NOMO-1 (cell line): ENCODE measurements around the gene TMEM214.

Source experiments
- DNase-seq, 2 experiments: peaks; one replicate each; lab custom pipeline; 2025; ENCODE audit not compliant: unreplicated experiment in 2 of 2; lab: John Stamatoyannopoulos, UW

Gene TMEM214

DNA sequence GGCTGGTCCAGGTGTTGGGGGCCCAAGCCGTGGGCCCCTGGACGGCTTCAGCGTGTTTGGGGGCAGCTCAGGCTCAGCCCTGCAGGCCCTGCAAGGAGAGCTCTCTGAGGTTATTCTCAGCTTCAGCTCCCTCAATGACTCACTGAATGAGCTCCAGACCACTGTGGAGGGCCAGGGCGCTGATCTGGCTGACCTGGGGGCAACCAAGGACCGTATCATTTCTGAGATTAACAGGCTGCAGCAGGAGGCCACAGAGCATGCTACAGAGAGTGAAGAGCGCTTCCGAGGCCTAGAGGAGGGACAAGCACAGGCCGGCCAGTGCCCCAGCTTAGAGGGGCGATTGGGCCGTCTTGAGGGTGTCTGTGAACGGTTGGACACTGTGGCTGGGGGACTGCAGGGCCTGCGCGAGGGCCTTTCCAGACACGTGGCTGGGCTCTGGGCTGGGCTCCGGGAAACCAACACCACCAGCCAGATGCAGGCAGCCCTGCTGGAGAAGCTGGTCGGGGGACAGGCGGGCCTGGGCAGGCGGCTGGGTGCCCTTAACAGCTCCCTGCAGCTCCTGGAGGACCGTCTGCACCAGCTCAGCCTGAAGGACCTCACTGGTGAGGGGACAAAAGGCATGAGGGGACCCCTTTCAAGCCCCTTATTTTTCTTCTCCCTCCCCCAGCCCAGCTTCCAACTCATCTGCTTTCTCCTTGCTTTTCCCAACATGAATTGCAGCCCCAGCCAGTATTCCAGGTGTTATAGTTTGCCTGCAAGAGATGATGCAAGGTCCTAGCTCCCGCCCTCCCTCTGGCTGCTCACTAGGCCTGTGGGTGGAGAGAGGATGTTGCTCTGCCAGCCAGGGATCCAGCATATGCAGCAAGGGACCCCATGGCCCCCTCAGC lies 50.9 kb downstream of the TMEM214 start:
- DNase-seq = no peak

- no peak for DNase-seq
These were observed 51.7 kb downstream of the TMEM214 start for GRCh38 chr2:27084297-27085061.

DNA sequence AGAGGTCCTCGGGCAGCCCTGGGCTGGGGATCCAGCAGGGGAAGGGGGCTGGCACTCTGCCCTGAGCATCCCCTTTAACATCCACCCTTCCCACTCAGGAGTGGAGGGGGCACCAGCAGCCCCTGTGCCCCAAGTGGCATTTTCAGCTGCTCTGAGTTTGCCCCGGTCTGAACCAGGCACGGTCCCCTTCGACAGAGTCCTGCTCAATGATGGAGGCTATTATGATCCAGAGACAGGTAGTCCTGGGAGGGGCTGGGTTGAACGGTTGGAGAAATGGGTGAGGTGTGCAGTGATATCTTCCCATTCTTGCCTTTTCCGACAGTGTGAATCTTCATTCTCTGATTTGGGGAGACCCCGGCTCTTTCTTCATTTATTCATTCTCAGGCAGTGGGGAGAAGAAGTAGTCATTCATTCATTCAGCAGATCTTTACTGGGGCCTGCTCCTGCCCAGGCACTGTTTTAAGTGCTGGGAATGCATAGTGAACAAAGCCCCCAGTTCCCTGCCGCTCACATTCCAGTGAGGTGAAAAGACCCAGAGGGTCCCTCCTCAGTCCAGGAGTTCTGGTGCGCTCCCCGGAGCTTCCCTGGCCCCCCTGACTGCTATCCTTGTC lies 52.4 kb downstream of the TMEM214 start:
- no peak for DNase-seq

GRCh38 chr2:27085673-27086089 lies 52.9 kb downstream of the TMEM214 start:
- peak in 1 of 2 experiments; percentile 29 for DNase-seq

- DNase-seq = peak; percentile 88 to 93
These were observed 53.4 kb downstream of the TMEM214 start for GRCh38 chr2:27086090-27086723.

GRCh38 chr2:27086724-27087593 lies 54.2 kb downstream of the TMEM214 start, which contains the start of gene KHK:
Gene KHK (plus strand): TSS chr2:27086772. CDS start chr2:27087260, 488 bp downstream.
- no peak for DNase-seq

GRCh38 chr2:27087823-27088410 lies 55.2 kb downstream of the TMEM214 start:
- no peak for DNase-seq

DNA sequence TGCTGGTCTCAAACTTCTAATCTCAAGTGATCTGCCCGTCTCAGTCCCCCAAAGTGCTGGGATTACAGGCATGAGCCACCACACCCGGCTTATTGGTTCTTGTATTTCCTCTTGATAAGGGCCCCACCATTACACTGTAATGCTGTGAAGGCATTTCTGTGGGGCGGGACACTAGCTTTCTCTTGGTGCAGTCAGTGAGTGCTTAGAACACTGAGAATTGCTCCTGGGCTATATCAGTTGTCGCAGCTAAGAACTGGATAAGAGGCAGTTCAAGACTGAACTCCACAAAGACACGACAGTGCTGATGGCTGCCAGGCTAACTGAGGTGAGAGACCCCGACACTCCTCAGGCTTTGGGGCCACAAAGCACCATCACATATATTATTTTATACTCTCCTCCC lies 55.9 kb downstream of the TMEM214 start:
- no peak for DNase-seq

GRCh38 chr2:27089111-27089954 lies 56.6 kb downstream of the TMEM214 start:
- DNase-seq = no peak
